Hindlimb muscle (tissue), 1 donor: ENCODE results near the gene ADAMTSL3. TPM values are rescaled to one million over a fixed set of nuclear protein-coding genes. Genes with fewer than 3 reads are reported as not detected.
A peak's percentile ranks its signal among the peaks of the same experiment; 100 is the strongest.

Experiments used
- DNase-seq: peaks from one replicate; pipeline ENCODE4 v3.0.0-alpha.2; 2013
- polyA plus RNA-seq: library from polyadenylated mRNA; unstranded; fragments of 120-200 nt; gene quantifications from one replicate; pipeline ENCODE4 v1.2.1, GENCODE V29; 2013; ENCODE audit not compliant: insufficient read length

ADAMTSL3 gene
- polyA plus RNA-seq, 1 donor: 28.7 TPM

GRCh38 chr15:83837945-83838571 is 184.1 kb downstream of the ADAMTSL3 start:
- no peak for DNase-seq

- no peak for DNase-seq
These were observed 184.8 kb downstream of the ADAMTSL3 start for GRCh38 chr15:83838763-83839162.

DNA sequence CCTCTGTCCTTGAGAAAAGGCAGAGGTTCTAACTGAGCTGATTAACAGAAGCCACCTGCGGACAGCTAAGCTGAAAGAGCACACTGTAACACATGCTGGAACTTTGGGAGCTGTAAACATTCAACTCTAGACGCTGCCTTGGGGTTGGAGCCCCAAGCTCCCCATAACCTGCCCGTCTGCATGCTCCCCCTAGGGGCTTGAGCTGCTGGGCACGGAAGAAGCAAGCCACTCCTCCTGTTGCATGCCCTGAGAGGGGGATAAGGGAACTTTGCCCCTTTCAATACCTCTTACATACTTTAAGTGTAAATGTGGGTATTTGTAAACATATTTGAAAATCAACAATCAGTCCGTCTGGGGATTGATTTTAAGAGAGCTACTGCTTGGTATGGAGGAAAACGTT is 188.4 kb downstream of the ADAMTSL3 start:
- DNase-seq: no peak

GRCh38 chr15:83843471-83843871 is 189.5 kb downstream of the ADAMTSL3 start:
- peak; percentile 81 for DNase-seq

DNA sequence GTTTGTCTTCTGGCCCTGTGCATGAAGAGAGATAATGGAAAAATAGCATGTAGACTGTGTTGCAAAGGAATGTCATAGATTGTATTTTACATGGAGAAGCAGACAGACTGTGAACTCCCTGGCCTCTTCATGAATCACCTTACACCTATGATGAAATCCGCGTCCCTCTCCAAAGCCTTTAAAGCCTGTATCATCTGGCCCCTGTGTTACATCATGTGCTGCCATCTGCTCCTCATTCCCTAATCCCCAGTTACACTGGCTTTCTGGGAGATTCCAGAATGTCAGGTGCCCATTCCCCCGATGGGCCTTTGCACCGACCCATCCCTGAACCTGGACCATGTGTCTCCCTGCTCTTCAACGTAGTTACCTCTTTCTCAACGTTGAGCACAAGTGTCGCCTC is 190.8 kb downstream of the ADAMTSL3 start:
- no peak for DNase-seq

DNA sequence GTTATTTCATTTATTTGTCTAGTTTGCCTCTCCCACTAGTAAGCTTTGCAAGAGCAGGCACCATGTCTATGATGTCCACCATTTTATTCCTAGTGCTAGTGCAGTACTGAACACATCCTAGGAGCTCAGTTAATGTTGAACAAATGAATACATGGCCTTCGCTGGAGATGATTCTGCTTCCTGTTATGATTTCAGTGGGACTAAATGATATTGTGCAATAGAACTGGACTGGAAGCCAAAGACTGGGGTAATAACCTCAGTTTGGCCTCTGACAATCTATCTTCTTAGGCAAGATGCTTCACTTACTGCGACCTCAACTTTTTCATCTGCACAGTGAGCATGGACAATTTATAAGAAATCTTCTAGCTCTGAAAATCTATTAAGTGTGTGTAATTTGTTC is 191.3 kb downstream of the ADAMTSL3 start:
- peak; percentile 65 for DNase-seq

GRCh38 chr15:83846847-83847246 is 192.9 kb downstream of the ADAMTSL3 start:
- DNase-seq: peak; percentile 70

- DNase-seq: peak; percentile 58
These were observed 194.6 kb downstream of the ADAMTSL3 start for GRCh38 chr15:83848315-83849050.

DNA sequence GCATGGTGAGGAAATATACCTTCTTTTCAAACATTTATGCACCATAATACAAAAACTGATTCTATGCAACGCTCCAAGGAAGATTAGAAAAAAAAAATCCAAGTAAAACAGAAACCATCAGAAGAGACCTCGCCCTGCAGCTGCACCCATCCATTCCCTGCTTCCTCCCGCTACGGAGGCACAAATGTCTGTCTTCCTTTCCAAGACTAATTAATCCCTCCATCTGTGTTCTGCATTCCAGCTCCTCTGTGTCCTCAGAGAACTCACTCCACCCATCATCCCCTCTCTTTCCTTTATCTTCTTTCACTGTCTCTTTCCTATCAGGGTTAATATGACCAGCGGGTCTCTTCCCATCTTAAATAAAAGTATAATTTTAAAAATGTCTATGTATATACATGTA is 196.1 kb downstream of the ADAMTSL3 start:
- DNase-seq: no peak

GRCh38 chr15:83850501-83851245 is 196.8 kb downstream of the ADAMTSL3 start:
- no peak for DNase-seq

GRCh38 chr15:83853232-83853631 is 199.3 kb downstream of the ADAMTSL3 start:
- no peak for DNase-seq

- no peak for DNase-seq
These were observed 200.4 kb downstream of the ADAMTSL3 start for GRCh38 chr15:83854321-83854720.

- DNase-seq: no peak
These were observed 201.2 kb downstream of the ADAMTSL3 start for GRCh38 chr15:83854950-83855707.

DNA sequence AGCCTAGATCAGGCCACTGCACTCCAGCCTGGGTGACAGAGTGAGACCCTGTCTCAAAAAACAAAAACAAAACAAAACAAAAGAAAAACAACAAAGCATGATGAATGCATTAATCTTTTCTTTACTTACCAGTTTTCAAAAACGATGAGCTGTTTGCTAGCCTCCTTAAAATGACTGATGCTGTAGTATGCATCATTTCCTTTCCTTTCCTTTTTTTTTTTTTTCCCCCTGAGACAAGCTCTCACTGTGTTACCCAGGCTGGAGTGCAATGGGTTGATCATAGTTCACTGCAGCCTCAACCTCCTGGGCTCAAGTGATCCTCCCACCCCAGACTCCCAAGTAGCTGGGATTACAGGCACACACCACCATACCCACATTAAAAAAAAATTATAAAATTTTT is 202.0 kb downstream of the ADAMTSL3 start:
- DNase-seq: no peak

- no peak for DNase-seq
These were observed 205.0 kb downstream of the ADAMTSL3 start for GRCh38 chr15:83858820-83859505.

DNA sequence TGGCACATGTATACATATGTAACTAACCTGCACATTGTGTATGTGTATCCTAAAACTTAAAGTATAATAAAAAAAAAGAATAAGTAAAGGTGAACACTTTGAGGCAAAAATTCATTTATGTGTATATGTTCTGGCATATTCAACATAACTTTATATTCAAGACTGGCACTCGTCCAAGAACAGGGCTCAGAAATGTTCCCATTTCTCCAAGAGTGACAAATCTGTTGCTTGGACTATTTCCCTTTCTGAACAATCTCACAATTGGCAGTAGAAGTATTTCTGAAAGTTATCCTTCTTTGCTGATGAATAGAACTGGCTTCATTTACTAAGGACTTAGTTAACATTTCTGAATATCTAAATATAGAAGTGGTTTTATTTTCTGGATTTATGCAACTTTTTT is 212.8 kb downstream of the ADAMTSL3 start:
- DNase-seq: no peak

DNA sequence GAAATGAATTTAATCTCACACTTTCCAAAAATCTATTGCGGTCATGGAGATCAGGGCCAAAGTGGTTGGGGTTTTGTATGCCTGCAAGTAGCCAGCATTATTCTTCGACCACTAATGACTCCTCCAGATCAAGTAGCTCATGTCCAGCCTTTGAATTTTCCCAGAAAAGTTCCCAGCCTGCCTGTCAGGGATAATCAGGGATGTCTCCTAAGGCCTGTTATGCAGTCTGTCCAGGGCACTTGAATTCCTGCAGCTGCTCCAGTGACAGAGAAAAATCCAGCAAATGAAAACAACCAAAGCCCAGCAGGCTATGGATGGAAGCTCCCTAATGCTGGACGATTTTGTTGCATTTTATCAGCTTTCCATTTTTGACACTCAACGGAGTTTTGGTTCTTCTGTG is 215.4 kb downstream of the ADAMTSL3 start:
- no peak for DNase-seq

- no peak for DNase-seq
These were observed 218.1 kb downstream of the ADAMTSL3 start for GRCh38 chr15:83871808-83872559.

- DNase-seq: no peak
These were observed 220.0 kb downstream of the ADAMTSL3 start for GRCh38 chr15:83873966-83874365.

- no peak for DNase-seq
These were observed 226.6 kb downstream of the ADAMTSL3 start for GRCh38 chr15:83880529-83880928.

DNA sequence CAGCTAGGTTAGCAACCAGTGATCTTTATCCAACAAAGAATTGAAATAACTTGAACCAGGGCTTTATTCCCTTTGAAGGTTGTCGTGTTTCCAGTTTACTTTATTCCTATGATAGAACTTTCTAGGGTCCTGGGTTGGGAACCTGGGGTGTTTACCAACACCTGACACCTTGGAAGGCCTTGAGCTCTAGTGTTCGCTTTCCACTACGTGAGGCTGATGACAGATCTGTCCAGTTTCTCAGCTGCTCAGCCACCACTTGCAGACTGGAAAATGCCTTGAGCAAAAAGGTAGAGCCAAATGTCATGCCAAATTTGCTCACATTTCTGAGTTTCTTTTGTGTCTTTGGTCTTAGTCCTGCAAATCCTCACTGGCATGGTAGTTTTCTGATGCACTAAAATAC is 227.2 kb downstream of the ADAMTSL3 start:
- no peak for DNase-seq

DNA sequence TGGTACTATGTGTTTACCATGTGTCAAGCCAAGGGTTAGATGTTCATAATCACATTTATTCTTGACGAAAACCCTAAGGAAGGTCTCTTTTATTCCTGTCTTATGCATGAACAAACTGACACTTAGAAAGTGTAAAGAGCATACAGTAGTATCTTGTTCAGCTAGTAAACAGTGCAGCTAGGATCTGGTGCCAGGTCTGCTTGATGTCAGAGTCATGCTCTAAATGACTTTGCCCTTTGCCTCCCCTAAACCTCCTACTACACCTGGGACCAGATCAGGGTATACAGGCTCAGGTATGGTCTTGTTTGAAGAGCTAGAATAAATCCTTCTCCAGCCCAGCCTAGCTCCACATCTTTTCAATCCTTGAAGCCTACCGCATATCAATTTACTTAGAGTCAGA is 232.4 kb downstream of the ADAMTSL3 start:
- no peak for DNase-seq
